ENCODE data around the gene ANKDD1A.

DNA sequence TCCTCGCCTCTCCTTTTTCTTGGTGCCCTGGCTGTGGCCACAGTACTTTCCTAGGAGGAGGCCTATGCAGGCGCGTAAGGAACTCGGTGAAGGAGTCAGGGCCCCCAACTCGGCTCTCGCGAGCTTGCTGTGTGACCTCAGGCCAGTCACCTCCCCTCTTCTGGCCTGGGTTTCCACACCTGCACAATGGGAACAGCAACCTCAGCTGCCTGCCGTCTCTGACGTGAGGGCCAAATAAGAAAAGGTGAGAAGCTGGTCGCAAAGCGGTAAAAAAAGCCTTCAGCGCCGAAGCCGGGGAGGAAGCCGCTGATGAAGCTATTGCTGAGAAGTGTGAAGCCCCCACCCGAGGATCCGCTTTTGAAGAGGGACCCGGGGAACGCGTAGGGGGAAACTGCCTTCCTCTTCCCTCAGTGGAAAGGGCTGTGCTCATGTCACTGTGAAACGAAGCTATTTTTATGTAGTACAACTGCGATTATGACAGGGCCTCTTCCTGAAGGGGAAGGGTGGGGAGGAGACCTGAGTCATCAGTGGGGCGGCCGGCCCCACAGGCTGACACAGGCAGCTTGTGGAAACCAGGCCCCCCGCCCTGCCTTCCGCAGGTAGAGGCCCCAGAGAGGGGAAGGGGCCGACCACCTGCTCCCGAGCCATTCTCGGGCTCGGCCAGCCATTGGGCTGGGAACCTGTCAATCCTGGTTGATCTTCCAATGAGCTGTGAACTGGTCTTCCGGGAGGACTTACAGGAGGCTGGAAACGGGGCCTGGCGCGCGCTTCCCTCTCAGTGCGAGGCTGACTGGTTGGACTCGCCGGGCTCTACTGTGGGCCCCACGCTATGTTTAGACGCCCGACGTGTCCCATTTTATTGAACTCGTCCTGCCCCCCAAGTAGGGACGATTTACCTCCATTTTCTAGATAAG, 18.0 kb upstream of the ANKDD1A start:
- TF ChIP-seq CTCF (IDR thresholded peaks at IDR 0.05) (no peak), POLR2AphosphoS5 (IDR thresholded peaks at IDR 0.05) (peak; percentile 75)
